ENCODE results near the gene CGAS.

GRCh38 chr6:73393278-73393677, 58.8 kb downstream of the CGAS start:
- TF ChIP-seq ARNT (IDR thresholded peaks at IDR 0.05) = no peak
- TF ChIP-seq HDGF (IDR thresholded peaks at IDR 0.05; ENCODE audit: borderline replicate concordance) = no peak
- TF ChIP-seq SP1 (IDR thresholded peaks at IDR 0.05) = no peak
- TF ChIP-seq FOXK2 (IDR thresholded peaks at IDR 0.05) = no peak
- no peak for TF ChIP-seq ELF4 (IDR thresholded peaks at IDR 0.05)
- no peak for TF ChIP-seq ZNF384 (IDR thresholded peaks at IDR 0.05)
- no peak for TF ChIP-seq BHLHE40 (IDR thresholded peaks at IDR 0.05; ENCODE audit: borderline replicate concordance)
- TF ChIP-seq SUZ12 (IDR thresholded peaks at IDR 0.05) = no peak
- no peak for TF ChIP-seq L3MBTL2 (conservative IDR thresholded peaks at IDR 0.05)
- no peak for TF ChIP-seq CTBP1 (IDR thresholded peaks at IDR 0.05; ENCODE audit: borderline replicate concordance)
- TF ChIP-seq, protein P1, sequence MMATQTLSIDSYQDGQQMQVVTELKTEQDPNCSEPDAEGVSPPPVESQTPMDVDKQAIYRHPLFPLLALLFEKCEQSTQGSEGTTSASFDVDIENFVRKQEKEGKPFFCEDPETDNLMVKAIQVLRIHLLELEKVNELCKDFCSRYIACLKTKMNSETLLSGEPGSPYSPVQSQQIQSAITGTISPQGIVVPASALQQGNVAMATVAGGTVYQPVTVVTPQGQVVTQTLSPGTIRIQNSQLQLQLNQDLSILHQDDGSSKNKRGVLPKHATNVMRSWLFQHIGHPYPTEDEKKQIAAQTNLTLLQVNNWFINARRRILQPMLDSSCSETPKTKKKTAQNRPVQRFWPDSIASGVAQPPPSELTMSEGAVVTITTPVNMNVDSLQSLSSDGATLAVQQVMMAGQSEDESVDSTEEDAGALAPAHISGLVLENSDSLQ (IDR thresholded peaks at IDR 0.05) = no peak
